ENCODE measurements around the gene KLK14. TPM values are rescaled to one million over a fixed set of nuclear protein-coding genes. Genes with fewer than 3 reads are reported as not detected.

KLK14 gene
- total RNA-seq, 2 donors from 2014 or later = not detected

DNA sequence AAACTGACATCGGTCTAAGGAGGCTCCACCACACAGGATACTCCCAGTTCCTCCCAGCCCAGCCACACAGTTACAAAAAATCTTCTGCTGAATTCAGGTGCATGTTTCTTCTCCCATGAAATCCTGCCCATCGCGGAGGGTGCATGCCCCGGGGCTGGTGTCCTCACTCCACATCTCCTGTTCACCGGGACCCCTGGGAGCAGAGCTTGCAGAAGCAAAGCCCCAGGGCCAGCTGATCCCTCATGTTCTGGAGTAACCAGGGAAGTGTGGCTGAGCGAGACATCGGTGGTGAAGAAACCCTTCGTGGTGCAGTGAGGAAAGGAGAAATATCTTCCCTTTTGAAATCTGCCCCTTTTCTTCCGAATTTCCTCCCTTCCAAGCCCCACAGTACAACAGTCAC is 41.1 kb upstream of the KLK14 start:
- H3K4me1 ChIP-seq = no peaks in the 10 kb centered on the region
- H3K4me3 ChIP-seq = no peak overlapping the region
- no peaks in the 10 kb centered on the region for H3K27me3 ChIP-seq
- no peak for ATAC-seq
- 53 to 54% methylated on average over 9 of the region's 9 CpGs for WGBS, 2 donors
- TF ChIP-seq, protein P1, sequence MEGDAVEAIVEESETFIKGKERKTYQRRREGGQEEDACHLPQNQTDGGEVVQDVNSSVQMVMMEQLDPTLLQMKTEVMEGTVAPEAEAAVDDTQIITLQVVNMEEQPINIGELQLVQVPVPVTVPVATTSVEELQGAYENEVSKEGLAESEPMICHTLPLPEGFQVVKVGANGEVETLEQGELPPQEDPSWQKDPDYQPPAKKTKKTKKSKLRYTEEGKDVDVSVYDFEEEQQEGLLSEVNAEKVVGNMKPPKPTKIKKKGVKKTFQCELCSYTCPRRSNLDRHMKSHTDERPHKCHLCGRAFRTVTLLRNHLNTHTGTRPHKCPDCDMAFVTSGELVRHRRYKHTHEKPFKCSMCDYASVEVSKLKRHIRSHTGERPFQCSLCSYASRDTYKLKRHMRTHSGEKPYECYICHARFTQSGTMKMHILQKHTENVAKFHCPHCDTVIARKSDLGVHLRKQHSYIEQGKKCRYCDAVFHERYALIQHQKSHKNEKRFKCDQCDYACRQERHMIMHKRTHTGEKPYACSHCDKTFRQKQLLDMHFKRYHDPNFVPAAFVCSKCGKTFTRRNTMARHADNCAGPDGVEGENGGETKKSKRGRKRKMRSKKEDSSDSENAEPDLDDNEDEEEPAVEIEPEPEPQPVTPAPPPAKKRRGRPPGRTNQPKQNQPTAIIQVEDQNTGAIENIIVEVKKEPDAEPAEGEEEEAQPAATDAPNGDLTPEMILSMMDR (IDR thresholded peaks at IDR 0.05) = no peak
- no peak for TF ChIP-seq POLR2A (IDR thresholded peaks at IDR 0.05)
- peak in 1 of 4 donors; percentile 27 for DNase-seq
- H3K9me3 ChIP-seq = no peaks in the 10 kb centered on the region
- no peaks in the 10 kb centered on the region for H3K36me3 ChIP-seq (replicated peaks in 1 of 2; ENCODE audit: insufficient read depth in 1 of 2, low read depth in 2 of 2)
- intact Hi-C loops (cut with DNase I) = no loop called here
- H3K27ac ChIP-seq = peak overlapping the region in 1 of 4 donors; percentile 69

- Histone ChIP-seq H3K27me3 (no peaks in the 10 kb centered on the region), H3K27ac (peak overlapping the region in 2 of 4 donors; percentile 17 to 69), H3K4me1 (no peaks in the 10 kb centered on the region), H3K9me3 (no peaks in the 10 kb centered on the region), H3K36me3 (replicated peaks in 1 of 2; ENCODE audit: insufficient read depth in 1 of 2, low read depth in 2 of 2) (no peaks in the 10 kb centered on the region), H3K4me3 (no peak overlapping the region)
- intact Hi-C loops (cut with DNase I) = no loop called here
- DNase-seq (peak in 1 of 4 donors; percentile 71), ATAC-seq (no peak)
- WGBS, 2 donors = 37 to 52% methylated on average over 6 of the region's 6 CpGs
- no peak for TF ChIP-seq POLR2A (IDR thresholded peaks at IDR 0.05)
- TF ChIP-seq, protein P1 (IDR thresholded peaks at IDR 0.05) = no peak
These were observed 40.7 kb upstream of the KLK14 start for GRCh38 chr19:51123381-51123800.

DNA sequence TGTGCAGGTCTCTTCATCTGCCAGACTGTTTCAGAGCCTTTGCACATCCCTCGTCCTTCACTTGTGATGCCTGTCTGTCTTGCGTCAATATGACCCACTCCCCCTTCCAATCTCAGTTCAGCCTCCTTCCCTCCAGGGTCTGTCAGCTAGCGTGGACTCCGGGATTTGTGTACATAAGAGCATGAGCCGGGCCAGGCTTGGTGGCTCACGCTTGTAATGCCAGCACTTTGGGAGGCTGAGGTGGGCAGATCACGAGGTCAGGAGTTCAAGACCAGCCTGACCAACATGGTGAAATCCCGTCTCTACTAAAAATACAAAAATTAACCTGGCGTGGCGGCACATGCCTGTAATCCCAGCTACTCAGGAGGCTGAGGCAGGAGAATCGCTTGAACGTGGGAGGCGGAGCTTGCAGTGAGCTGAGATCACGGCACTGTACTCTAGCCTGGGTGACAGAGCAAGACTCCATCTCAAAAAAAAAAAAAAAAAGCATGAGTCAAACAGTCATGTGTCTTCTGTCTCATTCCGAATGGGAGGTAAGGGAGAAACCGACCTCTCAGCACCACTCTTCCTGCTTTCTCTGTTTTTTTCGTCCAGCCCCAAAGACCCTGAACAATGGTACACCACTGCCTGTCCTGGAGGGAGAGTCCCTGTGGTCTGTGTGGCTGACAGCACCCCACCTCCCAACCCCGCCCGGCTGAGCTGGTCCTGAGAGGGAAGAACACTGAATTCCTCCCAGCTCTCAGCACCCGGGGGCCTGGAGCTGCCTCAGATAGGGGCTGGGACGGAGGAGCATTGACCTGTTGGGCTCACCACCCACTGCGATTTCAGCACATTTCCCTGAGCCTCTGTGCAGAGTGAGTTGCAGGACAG is 39.7 kb upstream of the KLK14 start:
- intact Hi-C loops (cut with DNase I) = no loop called here
- peak overlapping the region in 2 of 4 donors; percentile 17 to 69 for H3K27ac ChIP-seq
- no peak overlapping the region for H3K4me3 ChIP-seq
- WGBS, 2 donors = 44 to 62% methylated on average over 17 to 22 of the region's 22 CpGs
- no peaks in the 10 kb centered on the region for H3K4me1 ChIP-seq
- ATAC-seq (no peak), DNase-seq (no peak)
- TF ChIP-seq POLR2A (IDR thresholded peaks at IDR 0.05) = peak in 1 of 3 donors; percentile 40
- TF ChIP-seq, protein P1 (IDR thresholded peaks at IDR 0.05) = no peak
- no peaks in the 10 kb centered on the region for H3K36me3 ChIP-seq (replicated peaks in 1 of 2; ENCODE audit: insufficient read depth in 1 of 2, low read depth in 2 of 2)
- no peaks in the 10 kb centered on the region for H3K27me3 ChIP-seq
- no peaks in the 10 kb centered on the region for H3K9me3 ChIP-seq

- Histone ChIP-seq H3K4me1 (no peaks in the 10 kb centered on the region), H3K36me3 (replicated peaks in 1 of 2; ENCODE audit: insufficient read depth in 1 of 2, low read depth in 2 of 2) (no peaks in the 10 kb centered on the region), H3K27ac (peak overlapping the region in 1 of 4 donors; percentile 34), H3K4me3 (no peak overlapping the region), H3K27me3 (no peaks in the 10 kb centered on the region), H3K9me3 (no peaks in the 10 kb centered on the region)
- no peak for ATAC-seq
- WGBS, 2 donors = 80 to 82% methylated on average over 8 of the region's 8 CpGs
- intact Hi-C loops (cut with DNase I) = no loop called here
- DNase-seq = no peak
- TF ChIP-seq POLR2A (IDR thresholded peaks at IDR 0.05) = no peak
- TF ChIP-seq, protein P1 (IDR thresholded peaks at IDR 0.05) = no peak
These were observed 38.6 kb upstream of the KLK14 start for GRCh38 chr19:51121257-51121656.
